NOMO-1 treated with dmso at 0.1 percent for 144 hours (cell line): ENCODE data around the gene STAC3.

Experiments used
- DNase-seq: peaks from one replicate; lab custom pipeline; 2025; ENCODE audit not compliant: unreplicated experiment; lab: John Stamatoyannopoulos, UW

The STAC3 gene

GRCh38 chr12:57211791-57212700, 38.9 kb downstream of the STAC3 start:
- no peak for DNase-seq

DNA sequence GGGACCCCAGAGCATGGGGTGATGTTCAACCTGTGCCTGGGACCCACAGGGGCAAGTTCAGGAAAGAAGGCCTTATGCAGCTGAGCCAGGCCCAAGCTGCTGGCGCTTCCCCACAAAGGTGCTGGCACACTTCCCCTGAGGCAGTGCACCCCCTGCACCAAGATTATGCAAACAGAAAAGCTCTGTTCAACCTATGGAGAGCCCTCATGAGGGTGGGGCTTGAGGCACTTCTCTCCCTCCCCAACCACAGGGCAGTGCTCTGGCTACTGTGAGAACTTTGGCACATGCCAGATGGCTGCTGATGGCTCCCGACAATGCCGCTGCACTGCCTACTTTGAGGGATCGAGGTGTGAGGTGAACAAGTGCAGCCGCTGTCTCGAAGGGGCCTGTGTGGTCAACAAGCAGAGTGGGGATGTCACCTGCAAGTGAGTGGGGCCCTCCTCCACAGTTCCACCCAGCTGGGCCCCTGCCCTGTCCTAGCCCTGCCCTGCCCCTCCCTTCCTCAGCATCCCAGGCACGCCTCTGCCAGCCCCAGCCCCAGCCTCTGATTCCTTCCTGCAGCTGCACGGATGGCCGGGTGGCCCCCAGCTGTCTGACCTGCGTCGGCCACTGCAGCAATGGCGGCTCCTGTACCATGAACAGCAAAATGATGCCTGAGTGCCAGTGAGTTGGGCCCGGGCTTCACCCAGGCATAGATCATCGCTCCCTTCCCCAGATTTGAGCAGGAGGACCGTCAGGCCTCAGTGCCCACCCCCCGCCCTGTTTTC, 39.9 kb downstream of the STAC3 start:
- peak; percentile 50 for DNase-seq

DNA sequence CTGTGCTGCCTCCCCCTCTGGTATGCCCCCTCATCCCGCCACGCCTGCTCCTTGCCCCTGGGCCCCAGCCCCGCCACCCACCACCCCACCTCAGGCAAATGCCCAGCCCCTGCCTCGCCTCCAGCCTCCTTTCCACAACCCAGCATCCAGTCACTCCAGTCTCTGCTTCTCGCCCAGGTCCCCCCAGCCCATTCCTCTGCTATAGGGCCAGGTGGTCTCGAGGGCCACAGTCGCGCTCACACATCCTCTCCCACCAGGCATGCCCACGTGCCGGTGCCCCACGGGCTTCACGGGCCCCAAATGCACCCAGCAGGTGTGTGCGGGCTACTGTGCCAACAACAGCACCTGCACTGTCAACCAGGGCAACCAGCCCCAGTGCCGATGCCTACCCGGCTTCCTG, 40.5 kb downstream of the STAC3 start:
- DNase-seq: no peak

DNA sequence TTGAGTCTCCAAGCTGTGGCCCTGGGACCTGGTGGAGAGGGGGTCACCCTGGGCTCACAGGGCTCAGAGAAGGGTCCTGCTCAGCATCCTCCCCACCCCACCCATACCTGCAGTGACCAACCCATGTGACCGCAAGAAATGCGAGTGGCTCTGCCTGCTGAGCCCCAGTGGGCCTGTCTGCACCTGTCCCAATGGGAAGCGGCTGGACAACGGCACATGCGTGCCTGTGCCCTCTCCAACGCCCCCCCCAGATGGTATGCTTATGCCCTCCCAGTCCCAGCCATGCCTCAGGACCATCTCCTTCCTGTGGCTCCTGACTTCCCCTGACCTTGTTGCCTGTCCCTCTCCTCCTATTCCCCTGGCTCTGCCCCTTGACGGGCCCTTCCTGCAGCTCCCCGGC, 41.1 kb downstream of the STAC3 start:
- DNase-seq: no peak

DNA sequence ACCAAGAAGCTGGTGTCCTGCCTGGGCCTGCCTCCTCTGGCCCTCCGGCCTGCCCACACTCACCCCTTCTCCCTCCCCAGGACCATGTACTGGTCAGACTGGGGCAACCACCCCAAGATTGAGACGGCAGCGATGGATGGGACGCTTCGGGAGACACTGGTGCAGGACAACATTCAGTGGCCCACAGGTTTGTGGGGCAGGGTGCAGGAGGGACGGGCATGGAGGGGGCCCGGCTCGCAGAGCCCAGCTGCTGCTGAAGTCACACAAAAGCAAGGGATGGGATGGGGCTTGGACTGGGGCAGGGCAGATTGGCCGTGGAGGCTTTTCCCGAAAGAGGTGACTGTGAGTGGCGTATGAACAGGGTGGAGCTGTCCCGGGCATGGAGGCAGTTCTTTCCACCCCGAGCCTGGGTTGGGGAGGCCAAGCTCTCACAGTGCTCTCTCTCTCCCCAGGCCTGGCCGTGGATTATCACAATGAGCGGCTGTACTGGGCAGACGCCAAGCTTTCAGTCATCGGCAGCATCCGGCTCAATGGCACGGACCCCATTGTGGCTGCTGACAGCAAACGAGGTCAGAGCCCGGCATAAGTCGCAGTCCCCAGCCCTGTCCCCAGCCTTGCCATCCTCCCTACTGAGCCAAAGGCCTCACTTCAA, 42.2 kb downstream of the STAC3 start:
- no peak for DNase-seq

DNA sequence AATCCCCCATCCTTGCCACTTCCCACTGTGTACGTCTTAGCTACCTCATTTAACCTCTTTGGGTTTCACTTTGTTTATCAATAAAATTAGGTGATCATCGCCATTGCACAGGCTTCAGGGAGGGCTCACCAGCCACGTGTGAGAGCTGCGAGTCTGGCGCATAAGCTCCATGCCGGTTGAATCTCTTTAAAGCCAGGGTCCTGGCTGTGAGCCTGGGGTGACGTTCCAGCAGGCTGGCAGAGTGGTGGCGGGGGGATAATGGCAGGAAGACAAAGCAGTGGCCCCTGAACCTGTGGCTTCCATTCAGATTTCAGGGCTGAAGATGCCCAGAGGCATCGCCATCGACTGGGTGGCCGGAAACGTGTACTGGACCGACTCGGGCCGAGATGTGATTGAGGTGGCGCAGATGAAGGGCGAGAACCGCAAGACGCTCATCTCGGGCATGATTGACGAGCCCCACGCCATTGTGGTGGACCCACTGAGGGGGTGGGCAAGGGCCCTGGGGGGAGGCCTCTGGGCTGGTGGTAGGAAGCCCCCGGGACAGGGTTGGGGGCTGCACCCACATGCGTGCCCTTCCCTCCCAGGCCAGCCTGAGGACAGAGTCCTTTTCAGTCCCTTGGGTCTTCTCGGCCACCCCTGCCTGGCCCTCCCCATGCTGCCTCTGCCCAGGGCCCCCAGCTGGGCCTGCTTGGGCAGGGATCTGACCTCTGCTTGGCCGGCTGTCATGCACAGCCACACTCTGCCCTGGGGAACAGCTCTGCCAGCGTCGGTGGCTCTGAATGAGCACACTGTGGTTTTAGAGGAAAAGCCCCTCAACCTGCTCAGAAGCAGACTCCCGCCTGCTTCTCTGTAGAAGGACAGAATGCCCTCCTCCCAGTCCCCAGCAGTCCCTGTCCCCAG, 43.0 kb downstream of the STAC3 start:
- DNase-seq: no peak

DNA sequence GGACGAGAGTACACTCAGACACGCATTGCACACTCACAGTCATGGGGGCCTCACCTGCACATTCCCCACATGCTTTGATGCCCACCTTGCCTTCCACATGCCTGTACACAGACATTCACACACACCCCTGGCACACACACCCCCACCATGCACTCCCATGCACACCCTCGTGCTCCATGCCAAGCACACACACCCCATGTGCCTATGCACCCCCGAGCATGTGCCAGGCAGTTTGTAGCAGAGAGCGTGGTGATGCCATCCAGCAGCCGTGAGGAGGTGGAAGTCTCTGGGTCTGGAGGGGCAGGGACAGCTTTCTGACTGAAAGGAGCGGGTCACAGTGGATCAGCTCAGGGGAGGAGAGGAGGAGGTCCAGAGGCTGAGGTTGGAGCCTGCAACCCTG, 45.1 kb downstream of the STAC3 start:
- DNase-seq: no peak

GRCh38 chr12:57205186-57205585, 45.8 kb downstream of the STAC3 start:
- no peak for DNase-seq

- DNase-seq: no peak
Observed at GRCh38 chr12:57204454-57204853, 46.5 kb downstream of the STAC3 start.

GRCh38 chr12:57203791-57204190, 47.2 kb downstream of the STAC3 start:
- DNase-seq: no peak

DNA sequence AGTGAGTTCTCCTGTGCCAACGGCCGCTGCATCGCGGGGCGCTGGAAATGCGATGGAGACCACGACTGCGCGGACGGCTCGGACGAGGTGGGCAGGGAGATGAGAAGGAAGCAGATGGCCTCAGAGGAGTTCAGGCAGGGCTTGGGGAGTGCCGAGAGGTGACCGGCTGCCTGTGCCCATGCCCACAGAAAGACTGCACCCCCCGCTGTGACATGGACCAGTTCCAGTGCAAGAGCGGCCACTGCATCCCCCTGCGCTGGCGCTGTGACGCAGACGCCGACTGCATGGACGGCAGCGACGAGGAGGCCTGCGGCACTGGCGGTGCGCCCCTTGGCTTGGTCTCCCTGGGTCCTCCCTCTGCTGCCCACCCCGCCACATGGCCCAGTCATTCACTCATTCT, 47.8 kb downstream of the STAC3 start:
- no peak for DNase-seq

GRCh38 chr12:57202321-57202720, 48.7 kb downstream of the STAC3 start:
- no peak for DNase-seq

GRCh38 chr12:57201631-57202030, 49.4 kb downstream of the STAC3 start:
- DNase-seq: no peak

DNA sequence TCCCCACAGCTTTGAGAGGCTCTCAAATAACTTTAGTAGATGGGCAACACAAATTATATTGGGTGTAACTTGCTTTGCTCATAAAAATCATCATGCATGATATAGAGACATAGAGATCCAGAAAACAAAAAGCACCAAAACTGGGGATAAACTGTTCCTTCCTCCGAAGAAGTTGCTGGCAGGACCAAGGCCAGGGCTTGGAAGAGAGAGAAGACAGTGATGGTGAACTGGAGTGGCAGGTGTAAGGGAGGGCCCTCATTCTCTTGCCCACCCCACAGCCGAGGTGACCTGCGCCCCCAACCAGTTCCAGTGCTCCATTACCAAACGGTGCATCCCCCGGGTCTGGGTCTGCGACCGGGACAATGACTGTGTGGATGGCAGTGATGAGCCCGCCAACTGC, 49.8 kb downstream of the STAC3 start:
- DNase-seq: no peak

GRCh38 chr12:57200497-57200896, 50.5 kb downstream of the STAC3 start:
- DNase-seq: no peak

DNA sequence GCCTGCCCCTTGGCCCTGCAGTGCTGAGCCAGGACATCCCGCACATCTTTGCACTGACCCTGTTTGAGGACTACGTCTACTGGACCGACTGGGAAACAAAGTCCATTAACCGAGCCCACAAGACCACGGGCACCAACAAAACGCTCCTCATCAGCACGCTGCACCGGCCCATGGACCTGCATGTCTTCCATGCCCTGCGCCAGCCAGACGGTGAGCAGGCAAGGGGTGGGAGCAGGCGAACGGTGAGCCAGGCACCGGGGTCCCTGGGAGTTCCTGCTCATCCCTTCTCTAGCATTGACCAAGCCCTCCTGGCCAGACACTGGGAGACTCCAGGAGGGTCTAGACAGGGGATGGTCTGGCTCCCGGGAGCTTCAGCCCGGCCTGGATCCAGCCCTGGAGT, 51.8 kb downstream of the STAC3 start:
- DNase-seq: no peak

DNA sequence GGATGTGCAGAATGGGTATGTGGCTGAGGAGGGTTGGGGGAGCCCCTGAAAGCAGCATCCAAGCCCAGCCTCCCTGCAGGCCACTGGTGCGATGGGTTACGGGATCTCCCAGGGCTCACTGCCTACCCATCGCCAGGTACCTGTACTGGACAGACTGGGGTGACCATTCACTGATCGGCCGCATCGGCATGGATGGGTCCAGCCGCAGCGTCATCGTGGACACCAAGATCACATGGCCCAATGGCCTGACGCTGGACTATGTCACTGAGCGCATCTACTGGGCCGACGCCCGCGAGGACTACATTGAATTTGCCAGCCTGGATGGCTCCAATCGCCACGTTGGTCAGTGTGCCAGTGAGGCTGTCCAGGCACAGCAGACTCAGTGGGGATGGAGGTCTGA, 52.7 kb downstream of the STAC3 start:
- DNase-seq: no peak

- no peak for DNase-seq
Observed at GRCh38 chr12:57196956-57197355, 54.0 kb downstream of the STAC3 start.

DNA sequence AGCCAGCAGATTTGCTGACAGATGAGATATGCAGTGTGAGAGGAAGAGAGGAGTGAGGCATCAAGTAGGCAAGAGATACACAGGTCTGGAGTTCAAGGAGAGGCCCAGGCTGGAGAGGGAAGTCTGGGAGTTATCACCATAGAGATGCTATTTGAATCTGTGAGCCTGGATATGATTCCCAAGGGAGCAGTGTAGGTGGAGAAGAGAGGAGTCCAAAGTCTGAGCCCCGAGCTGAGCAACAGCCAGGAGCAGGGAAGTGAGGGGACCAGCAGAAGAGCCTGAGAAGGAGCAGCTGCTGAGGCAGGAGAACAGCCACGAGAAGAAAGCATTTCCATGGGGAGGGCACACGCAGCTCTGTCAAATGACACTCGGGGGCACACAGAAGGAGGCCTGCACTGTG, 54.5 kb downstream of the STAC3 start:
- no peak for DNase-seq

GRCh38 chr12:57195611-57196371, 55.2 kb downstream of the STAC3 start:
- no peak for DNase-seq
